SK-N-SH (cell line): ENCODE data around the gene CUL9.

Source experiments
- CTCF ChIP-seq: fragments of 200-600 bp; sonication (generic); IDR thresholded peaks from 2 replicates; pipeline ENCODE4 v1.6.1; 2017; ENCODE audit warnings: antibody characterized with exemption, mild to moderate bottlenecking, moderate library complexity
- EP300 ChIP-seq, 2 experiments: IDR thresholded peaks; 2 replicates each; pipeline versions ENCODE4 v1.4.0 to v1.6.1; 2012; ENCODE audit warnings: borderline replicate concordance in 1 of 2, low read depth in 1 of 2, low read length in 1 of 2
- EZH2phosphoT487 ChIP-seq: fragments of 200-600 bp; sonication (generic); IDR thresholded peaks from 2 replicates; pipeline ENCODE4 v1.6.1; 2017; ENCODE audit warnings: low read depth, mixed run types, mild to moderate bottlenecking, antibody characterized with exemption, moderate library complexity, borderline replicate concordance
- FOXM1 ChIP-seq: IDR thresholded peaks from 2 replicates; pipeline ENCODE4 v1.4.0; 2012; ENCODE audit warnings: low read depth, mild to moderate bottlenecking
- MXI1 ChIP-seq: IDR thresholded peaks from 2 replicates; pipeline ENCODE4 v1.6.1; 2012; ENCODE audit warnings: mild to moderate bottlenecking, low read depth, low read length, improper control_type of control experiment
- PBX3 ChIP-seq: IDR thresholded peaks from 2 replicates; pipeline ENCODE4; 2012
- RAD21 ChIP-seq: IDR thresholded peaks from 2 replicates; pipeline ENCODE4 v1.6.1; 2012; ENCODE audit warnings: mild to moderate bottlenecking, low read length
- REST ChIP-seq: IDR thresholded peaks from 2 replicates; pipeline ENCODE4 v1.6.1; 2012; ENCODE audit warnings: mild to moderate bottlenecking, low read depth, low read length, moderate library complexity
- RFX5 ChIP-seq: IDR thresholded peaks from 2 replicates; pipeline ENCODE4 v1.6.1; 2012; ENCODE audit warnings: mild to moderate bottlenecking, improper control_type of control experiment, low read length
- USF1 ChIP-seq: IDR thresholded peaks from 2 replicates; pipeline ENCODE4 v1.4.0; 2012; ENCODE audit warnings: low read depth, borderline replicate concordance

GRCh38 chr6:43257367-43258145 is 75.6 kb downstream of the CUL9 start:
- TF ChIP-seq CTCF (no peak), EP300 (IDR thresholded peaks at IDR 0.05; ENCODE audit: borderline replicate concordance in 1 of 2, low read depth in 1 of 2, low read length in 1 of 2) (no peak), PBX3 (no peak), MXI1 (no peak), FOXM1 (no peak), EZH2phosphoT487 (no peak), USF1 (no peak), RAD21 (no peak), RFX5 (no peak), REST (no peak)
